Esophagus squamous epithelium (tissue), 4 donors: ENCODE measurements around the gene KCNJ6.
A peak's percentile ranks its signal among the peaks of the same experiment; 100 is the strongest.

ENCODE experiments used
- POLR2A ChIP-seq, 4 donors: fragments of 450-650 bp; IDR thresholded peaks; one replicate each; pipeline ENCODE4 v1.6.1; 2017; ENCODE audit warnings: antibody characterized with exemption in 4 of 4, mild to moderate bottlenecking in 4 of 4, moderate library complexity in 3 of 4
- TF ChIP-seq, protein P1 (sequence below), 6 experiments: fragments of 450-650 bp in 4 of 6; fragments of 200-600 bp in 2 of 6; sonication (generic) in 2 of 6; IDR thresholded peaks; one replicate each; pipeline ENCODE4 v1.5.1; 2016 to 2019; ENCODE audit warnings: antibody characterized with exemption in 6 of 6, mild to moderate bottlenecking in 4 of 6, moderate library complexity in 4 of 6

DNA sequence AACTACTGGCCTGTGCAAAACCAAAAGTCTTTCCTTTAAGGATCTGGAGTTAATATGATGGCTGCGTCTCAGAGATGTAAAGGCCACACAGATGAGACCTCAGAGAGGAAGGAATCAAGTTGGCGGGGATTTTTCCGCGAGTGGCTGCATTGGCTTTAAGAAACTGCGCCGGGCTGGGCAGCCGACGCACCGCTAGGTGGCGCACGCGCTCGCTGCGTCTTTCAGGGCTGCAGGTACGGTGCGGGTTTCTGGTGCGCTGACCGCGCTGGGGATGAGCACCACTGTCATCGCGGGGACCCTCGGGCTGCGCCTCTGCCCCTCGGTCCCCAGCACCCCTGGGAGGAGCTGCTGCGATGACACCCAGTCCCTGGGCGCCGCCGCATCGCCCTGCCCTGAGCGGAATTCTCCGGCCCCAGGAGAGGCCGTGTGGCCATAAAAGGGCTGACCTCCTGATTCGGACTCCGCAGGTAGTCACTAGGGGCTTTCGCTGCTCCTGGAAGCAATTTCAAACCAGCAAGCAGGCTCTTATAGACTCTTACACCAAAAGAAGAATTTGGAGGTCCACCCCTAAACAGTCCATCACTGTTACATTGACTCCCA, 241.0 kb downstream of the KCNJ6 start:
- TF ChIP-seq, protein P1, sequence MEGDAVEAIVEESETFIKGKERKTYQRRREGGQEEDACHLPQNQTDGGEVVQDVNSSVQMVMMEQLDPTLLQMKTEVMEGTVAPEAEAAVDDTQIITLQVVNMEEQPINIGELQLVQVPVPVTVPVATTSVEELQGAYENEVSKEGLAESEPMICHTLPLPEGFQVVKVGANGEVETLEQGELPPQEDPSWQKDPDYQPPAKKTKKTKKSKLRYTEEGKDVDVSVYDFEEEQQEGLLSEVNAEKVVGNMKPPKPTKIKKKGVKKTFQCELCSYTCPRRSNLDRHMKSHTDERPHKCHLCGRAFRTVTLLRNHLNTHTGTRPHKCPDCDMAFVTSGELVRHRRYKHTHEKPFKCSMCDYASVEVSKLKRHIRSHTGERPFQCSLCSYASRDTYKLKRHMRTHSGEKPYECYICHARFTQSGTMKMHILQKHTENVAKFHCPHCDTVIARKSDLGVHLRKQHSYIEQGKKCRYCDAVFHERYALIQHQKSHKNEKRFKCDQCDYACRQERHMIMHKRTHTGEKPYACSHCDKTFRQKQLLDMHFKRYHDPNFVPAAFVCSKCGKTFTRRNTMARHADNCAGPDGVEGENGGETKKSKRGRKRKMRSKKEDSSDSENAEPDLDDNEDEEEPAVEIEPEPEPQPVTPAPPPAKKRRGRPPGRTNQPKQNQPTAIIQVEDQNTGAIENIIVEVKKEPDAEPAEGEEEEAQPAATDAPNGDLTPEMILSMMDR (IDR thresholded peaks at IDR 0.05), result peak; percentile 66 to 96 (median 81)
- no peak for TF ChIP-seq POLR2A (IDR thresholded peaks at IDR 0.05)
